ENCODE data around the gene SPATA4. TPM values are rescaled to one million over a fixed set of nuclear protein-coding genes. Genes with fewer than 3 reads are reported as not detected.

The SPATA4 gene
- polyA plus RNA-seq, 3 donors, result not detected

DNA sequence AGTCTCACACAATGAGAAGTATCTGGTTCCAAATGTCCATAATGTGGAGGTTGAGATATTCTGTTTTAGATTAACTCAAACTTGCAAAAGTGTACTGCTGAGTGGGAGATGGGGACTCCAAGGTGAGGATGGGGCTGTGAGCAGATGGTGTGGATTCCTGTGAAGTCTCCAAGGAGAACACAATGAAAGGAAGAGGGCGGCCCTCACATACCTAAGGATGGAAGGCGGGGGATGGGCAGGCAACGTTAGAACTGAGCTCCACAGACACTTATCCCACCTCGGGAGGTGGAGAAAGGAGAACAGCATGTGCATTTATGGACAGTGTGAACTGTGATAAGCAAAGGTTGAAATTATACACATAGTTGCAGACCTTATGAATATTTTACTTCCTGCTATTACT lies 9.9 kb upstream of the SPATA4 start:
- H3K9ac ChIP-seq (ENCODE audit: insufficient read depth, low read length, poor library complexity, severe bottlenecking), result no peak overlapping the region
- no peak overlapping the region for H3K4me2 ChIP-seq (replicated peaks; ENCODE audit: extremely low read depth, low read length, poor library complexity, severe bottlenecking)
- no peaks in the 10 kb centered on the region for H4K20me1 ChIP-seq (ENCODE audit: insufficient read depth, low read length)
- no peaks in the 10 kb centered on the region for H3K79me2 ChIP-seq (ENCODE audit: insufficient read depth, low read length)
- H3K36me3 ChIP-seq (replicated peaks in 1 of 2; ENCODE audit: control insufficient read depth in 1 of 2, insufficient read depth in 2 of 2, low read length in 2 of 2), result no peaks in the 10 kb centered on the region
- H2AFZ ChIP-seq (ENCODE audit: insufficient read depth, low read depth, low read length, poor library complexity, severe bottlenecking), result no peak overlapping the region
- no peaks in the 10 kb centered on the region for H3K9me3 ChIP-seq (replicated peaks in 1 of 2; ENCODE audit: control insufficient read depth in 1 of 2, insufficient read depth in 1 of 2, low read length in 2 of 2)
- Mint-ChIP-seq H3K27me3 (ENCODE audit: low read depth in 3 of 3) (peaks cover 0 to 12% (median 4%) of the 10 kb centered on the region in 3 donors), H3K36me3 (no peaks in the 10 kb centered on the region), H3K27ac (peak overlapping the region in 2 of 7 donors; percentile 44 to 55), H3K9me3 (peaks cover 0 to 4% (median 0%) of the 10 kb centered on the region in 7 donors), H3K4me3 (no peak overlapping the region), H3K4me1 (no peaks in the 10 kb centered on the region)
- no CpG with 5 or more reads among the region's 4 CpGs for WGBS (ENCODE audit: insufficient coverage)
- H3K27ac ChIP-seq (ENCODE audit: low read depth in 1 of 2, low read length in 2 of 2), result no peak overlapping the region
- H3K27me3 ChIP-seq (ENCODE audit: control insufficient read depth in 2 of 2, insufficient read depth in 2 of 2, low read length in 2 of 2), result no peaks in the 10 kb centered on the region
- no peaks in the 10 kb centered on the region for H3K4me1 ChIP-seq (ENCODE audit: control insufficient read depth in 1 of 2, insufficient read depth in 2 of 2, low read length in 2 of 2)
- TF ChIP-seq CTCF (IDR thresholded peaks at IDR 0.05), result no peak
- H3K4me3 ChIP-seq (replicated peaks in 1 of 3; ENCODE audit: low read depth in 2 of 3, low read length in 3 of 3), result no peak overlapping the region
- DNase-seq, result no peak
- intact Hi-C loops (cut with micrococcal nuclease), result no loop called here

DNA sequence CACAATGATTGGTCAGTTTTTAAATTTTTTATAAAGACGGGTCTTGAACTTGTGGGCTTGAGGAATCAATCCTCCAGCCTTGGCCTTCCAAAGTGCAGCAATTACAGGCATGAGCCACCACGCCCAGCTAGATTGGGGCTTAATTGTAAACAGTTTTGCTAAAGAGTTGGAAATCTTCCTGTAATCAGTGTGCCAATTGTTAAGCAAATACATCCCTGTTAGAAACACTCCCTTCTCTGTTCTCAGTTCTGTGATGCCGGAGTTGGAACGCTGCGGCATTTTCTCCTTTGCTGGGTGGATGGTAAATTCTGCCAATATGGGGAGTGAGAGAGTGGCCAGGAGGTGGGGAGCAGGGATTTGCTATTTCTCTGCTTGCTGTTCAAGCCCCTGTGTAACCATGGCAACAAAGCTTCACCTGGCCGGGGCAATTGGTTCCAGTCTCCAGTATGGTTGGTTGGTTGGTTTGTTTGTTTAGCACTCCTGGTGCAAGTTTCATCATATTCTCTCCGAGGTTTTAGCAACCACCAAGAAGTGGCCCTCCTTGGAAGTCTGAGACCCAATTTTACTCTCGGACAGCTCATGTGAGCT lies 3.0 kb upstream of the SPATA4 start:
- Mint-ChIP-seq H3K36me3 (no peaks in the 10 kb centered on the region), H3K27me3 (ENCODE audit: low read depth in 3 of 3) (peaks cover 4 to 11% (median 6%) of the 10 kb centered on the region in 3 donors), H3K9me3 (no peaks in the 10 kb centered on the region), H3K4me1 (peaks cover 9% of the 10 kb centered on the region), H3K4me3 (no peak overlapping the region), H3K27ac (no peak overlapping the region)
- no peaks in the 10 kb centered on the region for H3K9me3 ChIP-seq (replicated peaks in 1 of 2; ENCODE audit: control insufficient read depth in 1 of 2, insufficient read depth in 1 of 2, low read length in 2 of 2)
- no peaks in the 10 kb centered on the region for H3K79me2 ChIP-seq (ENCODE audit: insufficient read depth, low read length)
- H3K4me2 ChIP-seq (replicated peaks; ENCODE audit: extremely low read depth, low read length, poor library complexity, severe bottlenecking), result no peak overlapping the region
- peaks cover 7 to 10% of the 10 kb centered on the region in 2 donors for H3K4me1 ChIP-seq (ENCODE audit: control insufficient read depth in 1 of 2, insufficient read depth in 2 of 2, low read length in 2 of 2)
- no peak for DNase-seq
- no peaks in the 10 kb centered on the region for H4K20me1 ChIP-seq (ENCODE audit: insufficient read depth, low read length)
- H3K27me3 ChIP-seq (ENCODE audit: control insufficient read depth in 2 of 2, insufficient read depth in 2 of 2, low read length in 2 of 2), result peaks cover 3 to 6% of the 10 kb centered on the region in 2 donors
- 83% methylated on average over 1 of the region's 8 CpGs for WGBS (ENCODE audit: insufficient coverage)
- H2AFZ ChIP-seq (ENCODE audit: insufficient read depth, low read depth, low read length, poor library complexity, severe bottlenecking), result no peak overlapping the region
- H3K4me3 ChIP-seq (replicated peaks in 1 of 3; ENCODE audit: low read depth in 2 of 3, low read length in 3 of 3), result no peak overlapping the region
- H3K27ac ChIP-seq (ENCODE audit: low read depth in 1 of 2, low read length in 2 of 2), result no peak overlapping the region
- no peak for TF ChIP-seq CTCF (IDR thresholded peaks at IDR 0.05)
- H3K36me3 ChIP-seq (replicated peaks in 1 of 2; ENCODE audit: control insufficient read depth in 1 of 2, insufficient read depth in 2 of 2, low read length in 2 of 2), result no peaks in the 10 kb centered on the region
- no peak overlapping the region for H3K9ac ChIP-seq (ENCODE audit: insufficient read depth, low read length, poor library complexity, severe bottlenecking)
- intact Hi-C loops (cut with micrococcal nuclease), result loop anchor here in 1 of 2 donors (5.0 kb wide), 1 partner anchor 129 kb away; no protein-coding TSS in a partner anchor
